Coronary artery (tissue), 2 donors: ENCODE results near the gene NKIRAS2.
"Not testable (repeated sequence)": the region's sequence is repeated elsewhere in the genome, so short reads cannot be mapped to it uniquely, and the experiment has no call there.

ENCODE experiments used
- DNase-seq: peaks from one replicate; pipeline ENCODE4 v3.0.0-alpha.2; 2017; ENCODE audit warnings: low spot score
- H3K27ac ChIP-seq, 2 donors: fragments of 200-600 bp; sonication (generic); one replicate each; pipeline ENCODE4 v1.5.1; 2016 to 2019
- H3K4me3 ChIP-seq: fragments of 200-600 bp; sonication (generic); 2 replicates; pipeline ENCODE4 v1.5.1; 2016; ENCODE audit warnings: mild to moderate bottlenecking, moderate library complexity
- CTCF ChIP-seq: fragments of 200-600 bp; sonication (generic); IDR thresholded peaks from one replicate; pipeline ENCODE4 v1.5.1; 2019; ENCODE audit warnings: antibody characterized with exemption

Gene NKIRAS2

GRCh38 chr17:42010898-42011516 is 8.9 kb upstream of the NKIRAS2 start:
- DNase-seq = no peak
- peak overlapping the region in 1 of 2 donors; percentile 51 for H3K27ac ChIP-seq
- no peak for TF ChIP-seq CTCF
- no peak overlapping the region for H3K4me3 ChIP-seq

- DNase-seq, H3K27ac ChIP-seq, H3K4me3 ChIP-seq: not testable (repeated sequence)
Observed at GRCh38 chr17:42012363-42012762, 7.5 kb upstream of the NKIRAS2 start.

- DNase-seq, H3K27ac ChIP-seq, H3K4me3 ChIP-seq: not testable (repeated sequence)
Observed at GRCh38 chr17:42013740-42014139, 6.2 kb upstream of the NKIRAS2 start.

GRCh38 chr17:42016411-42016831 is 3.5 kb upstream of the NKIRAS2 start:
- H3K27ac ChIP-seq = peak overlapping the region; percentile 86 to 96
- peak overlapping the region; percentile 97 for H3K4me3 ChIP-seq
- no peak for TF ChIP-seq CTCF
- DNase-seq = no peak

DNA sequence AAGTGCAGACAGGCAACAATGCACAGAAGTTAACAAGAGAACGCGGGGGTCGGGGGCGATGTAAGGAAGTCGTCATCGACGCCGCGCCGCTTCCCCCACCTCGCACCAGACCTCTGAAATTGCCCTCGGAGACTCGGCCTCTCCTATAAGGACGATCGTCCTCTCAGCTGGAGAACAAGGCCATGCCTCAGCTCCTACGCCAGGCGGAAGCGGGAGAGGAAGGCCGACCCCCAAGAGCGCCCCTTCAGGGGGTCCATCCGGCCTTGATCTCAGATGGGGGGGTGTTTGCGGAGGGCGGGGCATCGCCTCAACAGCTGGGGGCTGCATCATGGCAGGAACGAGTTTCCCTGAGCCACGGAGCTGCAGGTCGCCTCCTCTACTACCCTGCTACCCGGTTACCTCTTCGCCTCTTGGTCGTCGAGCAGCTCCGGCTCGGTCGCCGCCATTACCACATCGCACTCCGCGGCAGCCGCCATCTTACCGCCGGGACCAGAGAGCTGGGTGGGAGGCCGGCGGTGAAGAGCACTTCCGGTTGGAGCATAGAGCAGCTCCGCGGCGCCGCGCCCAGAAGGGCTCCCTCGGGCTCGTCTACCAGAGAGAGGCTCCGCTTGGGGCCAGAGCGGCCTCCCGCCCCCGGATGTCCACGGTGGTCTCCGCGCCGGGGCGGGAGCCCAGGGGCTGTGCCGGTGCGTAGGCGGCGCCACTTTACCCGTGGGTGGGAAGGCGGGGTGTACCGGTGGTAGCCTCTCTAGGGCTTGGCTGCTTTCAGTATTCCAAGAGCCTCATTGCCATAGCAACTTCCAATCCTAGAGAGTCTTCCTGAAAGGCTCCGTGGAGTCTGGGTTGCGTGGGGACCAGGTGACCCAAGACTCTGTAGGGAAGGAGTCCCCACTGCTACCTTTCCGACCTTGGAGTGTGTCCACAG is 2.7 kb upstream of the NKIRAS2 start, which contains the start of gene DNAJC7:
Gene DNAJC7 (minus strand): TSS at position 499 of the 925 bp plus-strand sequence. CDS start 23 bp downstream, at position 476.
- peak; percentile 92 for DNase-seq
- Histone ChIP-seq H3K27ac (peak within 1 kb of the TSS; percentile 86 to 96), H3K4me3 (peak within 1 kb of the TSS; percentile 97)
- no peak for TF ChIP-seq CTCF

DNA sequence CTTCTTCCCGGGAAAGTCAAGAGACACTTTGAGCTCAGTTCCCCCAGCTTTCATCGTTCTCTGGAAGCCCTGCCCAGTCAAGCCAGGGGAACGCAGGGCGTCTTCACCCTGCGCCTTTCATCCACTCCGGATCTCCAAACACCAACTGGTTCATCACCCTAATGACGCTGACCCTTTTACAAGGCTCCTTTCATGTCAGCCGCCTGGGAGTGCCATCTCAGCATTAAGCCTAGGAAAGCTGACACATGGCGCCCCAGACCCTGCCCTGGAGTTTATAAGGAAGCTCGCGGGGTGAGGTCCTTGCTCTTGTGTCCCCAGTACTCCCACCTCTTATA is 2.1 kb upstream of the NKIRAS2 start:
- H3K4me3 ChIP-seq = peak overlapping the region; percentile 97
- DNase-seq = no peak

DNA sequence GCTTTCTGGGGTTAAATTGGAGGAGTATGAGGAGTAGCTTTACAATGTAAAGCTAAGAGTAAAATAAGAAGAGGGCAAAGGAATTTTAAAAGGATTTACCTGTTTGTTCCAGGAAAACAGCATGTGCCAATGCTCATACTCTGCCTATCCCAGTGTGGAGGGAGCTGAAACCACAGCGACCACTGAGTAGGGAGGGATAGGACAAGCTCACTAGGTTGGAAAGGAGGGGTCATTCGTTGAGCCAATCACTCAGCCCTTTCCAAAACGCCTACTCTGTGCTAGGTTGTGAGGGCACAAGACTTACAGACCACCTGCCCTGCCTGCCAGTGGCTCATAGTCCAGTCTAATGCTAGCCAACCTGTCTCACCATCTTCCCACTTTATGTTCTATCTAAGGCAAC is 1.6 kb upstream of the NKIRAS2 start:
- no peak for TF ChIP-seq CTCF
- Histone ChIP-seq H3K27ac (peak overlapping the region in 1 of 2 donors; percentile 96), H3K4me3 (peak overlapping the region; percentile 97)

More for the DNA sequence above, 2.1 kb upstream of the NKIRAS2 start:
- TF ChIP-seq CTCF = no peak
- H3K27ac ChIP-seq = peak overlapping the region; percentile 86 to 96

DNA sequence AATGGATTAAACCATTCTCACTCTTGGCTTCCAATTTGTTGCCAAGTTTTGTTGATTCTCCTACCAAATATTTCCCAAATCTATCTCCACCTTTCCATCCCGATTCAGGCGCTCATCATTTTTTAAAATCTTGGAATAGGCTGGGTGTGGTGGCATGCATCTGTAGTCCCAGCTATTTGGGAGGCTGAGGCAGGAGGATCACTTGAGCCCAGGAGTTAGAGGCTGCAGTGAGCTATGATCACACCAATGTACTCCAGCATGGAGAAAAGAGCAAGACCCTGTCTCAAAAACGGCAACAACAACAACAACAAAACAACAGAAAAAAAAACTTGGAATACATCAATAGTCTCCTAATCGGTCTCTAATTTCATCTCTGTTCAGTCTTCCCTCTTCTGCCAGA is 902 bp upstream of the NKIRAS2 start:
- Histone ChIP-seq H3K27ac (no peak overlapping the region), H3K4me3 (no peak overlapping the region)
- DNase-seq = no peak
- TF ChIP-seq CTCF = no peak

More for the DNA sequence above, 1.6 kb upstream of the NKIRAS2 start:
- DNase-seq = no peak

DNA sequence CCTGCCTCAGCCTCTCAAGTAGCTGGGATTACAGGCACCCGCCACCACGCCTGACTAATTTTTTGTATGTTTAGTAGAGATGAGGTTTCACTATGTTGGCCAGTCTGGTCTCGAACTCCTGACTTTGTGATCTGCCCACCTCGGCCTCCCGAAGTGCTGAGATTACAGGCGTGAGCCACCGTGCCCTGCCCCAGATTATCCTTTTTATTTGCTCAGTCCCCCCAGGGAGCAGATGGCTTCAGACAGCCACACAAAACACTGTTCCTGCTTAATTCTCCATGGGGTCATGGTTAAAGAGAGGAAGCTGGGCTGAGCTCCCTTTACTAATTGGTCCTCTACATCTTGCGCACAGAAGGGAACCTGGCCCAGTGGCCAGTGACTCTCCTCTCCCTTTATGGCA is 955 bp downstream of the NKIRAS2 start:
- H3K27ac ChIP-seq, DNase-seq: not testable (repeated sequence)
- peak overlapping the region; percentile 86 for H3K4me3 ChIP-seq
